Caco-2 (cell line): ENCODE data around the gene TACC3. TPM values are rescaled to one million over a fixed set of nuclear protein-coding genes. Genes with fewer than 3 reads are reported as not detected.
A peak's percentile ranks its signal among the peaks of the same experiment; 100 is the strongest.

Experiments used
- BruUV-seq: library from RNA; stranded (reverse); fragments of 400-500 nt; replicated peaks from 2 replicates; lab custom pipeline; 2021; lab: Mats Ljungman, UMichigan
- CTCF ChIA-PET: fragments of 300-600 bp; sonication (Branson Sonifier 250); formaldehyde crosslinking; loops from one replicate; lab custom pipeline; 2022; ENCODE audit warnings: antibody characterized with exemption; lab: Charles Lee
- POLR2A ChIA-PET: fragments of 300-600 bp; sonication (Branson Sonifier 250); formaldehyde crosslinking; loops from one replicate; lab custom pipeline; 2022; ENCODE audit warnings: antibody characterized with exemption; lab: Charles Lee
- DNase-seq, 2 experiments: peaks; one replicate each; pipeline versions ENCODE4 v3.0.0 to v3.0.0-alpha.2; 2020 to 2022
- H3K27me3 ChIP-seq: replicated peaks from 2 replicates; pipeline ENCODE4 v1.6.0; 2011; ENCODE audit warnings: low read length; ENCODE audit not compliant: control insufficient read depth, insufficient read depth
- H3K36me3 ChIP-seq: 2 replicates; pipeline ENCODE4 v1.5.1; 2011; ENCODE audit warnings: low read length; ENCODE audit not compliant: control insufficient read depth, insufficient read depth
- H3K4me1 ChIP-seq: fragments of 250-450 bp; sonication (Bioruptor Pico); 2 replicates; pipeline ENCODE4 v1.5.1; 2020; ENCODE audit warnings: mild to moderate bottlenecking
- H3K4me3 ChIP-seq: 2 replicates; pipeline ENCODE4 v1.5.1; 2011; ENCODE audit warnings: low read depth, mild to moderate bottlenecking, control low read depth, low read length
- H3K9me3 ChIP-seq: fragments of 250-450 bp; sonication (Bioruptor Pico); 2 replicates; pipeline ENCODE4 v1.5.1; 2020; ENCODE audit warnings: mild to moderate bottlenecking, moderate library complexity
- H3K27ac Mint-ChIP-seq: one replicate; pipeline ENCODE4 v1.8.0; 2022; ENCODE audit warnings: mixed read lengths; ENCODE audit not compliant: unreplicated experiment
- H3K27me3 Mint-ChIP-seq: one replicate; pipeline ENCODE4 v1.8.0; 2022; ENCODE audit warnings: mixed read lengths; ENCODE audit not compliant: insufficient read depth, unreplicated experiment
- H3K36me3 Mint-ChIP-seq: one replicate; pipeline ENCODE4 v1.8.0; 2022; ENCODE audit warnings: mild to moderate bottlenecking, mixed read lengths; ENCODE audit not compliant: insufficient read depth, unreplicated experiment
- H3K4me1 Mint-ChIP-seq: one replicate; pipeline ENCODE4 v1.8.0; 2022; ENCODE audit warnings: low read depth, mixed read lengths; ENCODE audit not compliant: unreplicated experiment
- H3K4me3 Mint-ChIP-seq: one replicate; pipeline ENCODE4 v1.8.0; 2022; ENCODE audit warnings: mild to moderate bottlenecking, moderate library complexity, mixed read lengths; ENCODE audit not compliant: unreplicated experiment
- H3K9me3 Mint-ChIP-seq: one replicate; pipeline ENCODE4 v1.8.0; 2022; ENCODE audit warnings: mixed read lengths; ENCODE audit not compliant: unreplicated experiment
- CTCF ChIP-seq, 2 experiments: fragments of 200-600 bp in 1 of 2; IDR thresholded peaks; 1 replicate in 1 of 2; 2 replicates in 1 of 2; pipeline versions ENCODE4 v1.5.1 to v1.8.0; 2011 to 2022; ENCODE audit warnings: antibody characterized with exemption in 1 of 2, control low read depth in 1 of 2, inconsistent platforms in 1 of 2, low read depth in 1 of 2, low read length in 1 of 2, mild to moderate bottlenecking in 1 of 2, moderate library complexity in 1 of 2; ENCODE audit not compliant: insufficient read depth in 1 of 2, severe bottlenecking in 1 of 2, unreplicated experiment in 1 of 2
- intact Hi-C: fragments of 100-400 bp; cut with micrococcal nuclease; formaldehyde crosslinking; loops from one replicate; pipeline ENCODE4 v1.10.0; 2022; ENCODE audit not compliant: unreplicated experiment
- total RNA-seq: library from RNA; stranded (reverse); gene quantifications from 2 replicates; pipeline ENCODE4 v1.2.3, GENCODE V29; 2022

The TACC3 gene
- total RNA-seq, 1 experiment from 2014 or later: 106 TPM

- peak within 1 kb of the TSS; percentile 99 for H3K4me3 Mint-ChIP-seq
- H3K4me1 Mint-ChIP-seq: peaks cover 29% of the 10 kb centered on the region
- Histone ChIP-seq H3K36me3 (peaks cover under 1% of the 10 kb centered on the region; the same call in 1 of the 2 replicates), H3K27me3 (no peaks in the 10 kb centered on the region), H3K9me3 (no peaks in the 10 kb centered on the region), H3K4me3 (peak within 1 kb of the TSS; percentile 68), H3K4me1 (peaks cover 29% of the 10 kb centered on the region)
- POLR2A ChIA-PET: interaction anchor here (0.6 to 2.0 kb wide), 7 partner anchors 9 to 367 kb away, joined by 3 to 42 read pairs (median 6); partner anchors contain the start of genes NSD2, TACC3, TMEM129 and UVSSA
- H3K9me3 Mint-ChIP-seq: no peaks in the 10 kb centered on the region
- intact Hi-C loops: loop anchor here (1.0 to 5.0 kb wide), 3 partner anchors 9 to 550 kb away; partner anchors contain the start of genes MXD4, TACC3 and TMEM129
- CTCF ChIA-PET: interaction anchor here (0.6 to 1.8 kb wide), 4 partner anchors 9 to 56 kb away, joined by 4 to 13 read pairs (median 6); partner anchors contain the start of genes TACC3 and TMEM129
- DNase-seq: peak; percentile 97 to 98
- H3K36me3 Mint-ChIP-seq: peaks cover 72% of the 10 kb centered on the region
- H3K27ac Mint-ChIP-seq: peak within 1 kb of the TSS; percentile 99
- BruUV-seq: no TSS peak
- H3K27me3 Mint-ChIP-seq: no peaks in the 10 kb centered on the region
- no peak for TF ChIP-seq CTCF (IDR thresholded peaks at IDR 0.05; ENCODE audit: insufficient read depth in 1 of 2, low read depth in 1 of 2, low read length in 1 of 2, severe bottlenecking in 1 of 2, unreplicated experiment in 1 of 2)
Observed at GRCh38 chr4:1712216-1713002, 8.9 kb upstream of the TACC3 start, which contains the start of gene SLBP. Gene SLBP, minus strand, starts transcription at chr4:1712319. Its CDS starts 131 bp downstream, at chr4:1712188.

DNA sequence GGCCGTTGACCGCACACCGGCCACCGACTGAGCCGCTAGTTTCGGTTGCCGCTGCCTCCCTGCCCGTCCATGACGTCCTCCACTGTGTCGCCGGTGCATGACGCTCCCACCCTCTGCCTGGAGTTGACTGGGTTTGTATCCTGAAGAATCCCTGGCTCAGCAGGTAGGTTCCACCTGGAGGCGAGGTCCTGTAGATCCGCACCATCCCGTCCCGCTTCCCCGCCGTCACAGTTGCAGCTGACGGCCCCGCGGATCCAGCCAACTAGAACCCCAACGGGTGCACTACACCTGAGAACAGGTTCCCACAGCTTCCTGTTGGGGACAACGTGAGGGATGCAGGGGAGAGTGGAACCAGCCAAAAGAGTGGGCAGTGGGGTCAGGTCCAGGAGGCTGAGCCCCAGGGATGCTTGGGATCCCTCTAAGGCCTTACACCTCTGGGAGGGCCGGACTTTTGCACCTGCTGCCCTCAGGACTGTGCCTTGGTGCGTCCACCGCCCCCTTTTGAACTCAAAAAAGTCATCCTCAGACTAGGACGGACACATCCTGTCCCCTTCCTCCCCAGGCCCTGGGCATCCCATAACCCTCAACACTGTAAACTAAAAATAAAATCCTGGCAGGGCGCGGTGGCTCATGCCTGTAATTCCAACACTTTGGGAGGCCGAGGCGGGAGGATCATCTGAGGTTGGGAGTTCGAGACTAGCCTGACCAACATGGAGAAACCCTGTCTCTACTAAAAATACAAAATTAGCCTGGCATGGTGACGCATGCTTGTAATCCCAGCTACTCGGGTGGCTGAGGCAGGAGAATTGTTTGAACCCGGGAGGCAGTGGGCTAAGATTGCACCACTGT is 8.1 kb upstream of the TACC3 start:
- Histone ChIP-seq H3K36me3 (peaks cover 1% of the 10 kb centered on the region; the same call in 1 of the 2 replicates), H3K4me3 (peak overlapping the region; percentile 68), H3K27me3 (no peaks in the 10 kb centered on the region), H3K9me3 (no peaks in the 10 kb centered on the region), H3K4me1 (peaks cover 22% of the 10 kb centered on the region)
- peak in 1 of 2 experiments; percentile 75 for DNase-seq
- ChIA-PET POLR2A (interaction anchor here (1.3 to 2.0 kb wide), 2 partner anchors 8 to 20 kb away, joined by 16 to 42 read pairs; partner anchors contain the start of genes TACC3 and TMEM129), CTCF (interaction anchor here (0.6 to 1.8 kb wide), 2 partner anchors 20 to 55 kb away, joined by 4 to 13 read pairs; no protein-coding TSS in a partner anchor)
- intact Hi-C loops: loop anchor here (1.0 to 5.0 kb wide), 3 partner anchors 8 to 549 kb away; partner anchors contain the start of genes MXD4, TACC3 and TMEM129
- H3K4me1 Mint-ChIP-seq: peaks cover 27% of the 10 kb centered on the region
- peak overlapping the region; percentile 99 for H3K27ac Mint-ChIP-seq
- no peaks in the 10 kb centered on the region for H3K27me3 Mint-ChIP-seq
- peak overlapping the region; percentile 99 for H3K4me3 Mint-ChIP-seq
- TF ChIP-seq CTCF (IDR thresholded peaks at IDR 0.05; ENCODE audit: insufficient read depth in 1 of 2, low read depth in 1 of 2, low read length in 1 of 2, severe bottlenecking in 1 of 2, unreplicated experiment in 1 of 2): no peak
- no peaks in the 10 kb centered on the region for H3K9me3 Mint-ChIP-seq
- peaks cover 67% of the 10 kb centered on the region for H3K36me3 Mint-ChIP-seq
- BruUV-seq: TSS peak; percentile 73
